ENCODE measurements around the gene COL9A1. TPM values are rescaled to one million over a fixed set of nuclear protein-coding genes. Genes with fewer than 3 reads are reported as not detected.

The COL9A1 gene
- total and polyA plus RNA-seq, 4 donors, result 0.02 to 1.7 (median 0.06) TPM; not detected in 1

- no peak for DNase-seq
- no peak for ATAC-seq (ENCODE audit: insufficient read depth, low FRiP score)
- Histone ChIP-seq H3K36me3 (ENCODE audit: control insufficient read depth in 4 of 4, insufficient read depth in 4 of 4, low read length in 4 of 4) (peaks cover 0 to 3% (median 0%) of the 10 kb centered on the region in 4 donors), H3K27me3 (ENCODE audit: control insufficient read depth in 3 of 3, insufficient read depth in 3 of 3, low read length in 2 of 3) (peaks cover 0 to 9% (median 0%) of the 10 kb centered on the region in 3 donors), H3K4me1 (ENCODE audit: control insufficient read depth in 5 of 5, insufficient read depth in 5 of 5, low read length in 5 of 5) (no peaks in the 10 kb centered on the region), H3K27ac (ENCODE audit: low read depth in 1 of 2, low read length in 1 of 2) (no peak overlapping the region), H3K4me3 (no peak overlapping the region), H3K9ac (ENCODE audit: insufficient read depth in 1 of 2, low read length in 2 of 2) (no peak overlapping the region), H3K9me3 (ENCODE audit: control insufficient read depth in 4 of 4, insufficient read depth in 3 of 4, low read length in 3 of 4) (peaks cover 0 to 2% (median 0%) of the 10 kb centered on the region in 4 donors)
- TF ChIP-seq CTCF (IDR thresholded peaks at IDR 0.05; ENCODE audit: control extremely low read depth, extremely low read depth), result no peak
- WGBS, 2 donors, result 74 to 84% methylated on average over 3 of the region's 3 CpGs
Observed at GRCh38 chr6:70183538-70183937, 119.3 kb downstream of the COL9A1 start.

- Histone ChIP-seq H3K36me3 (ENCODE audit: control insufficient read depth in 4 of 4, insufficient read depth in 4 of 4, low read length in 4 of 4) (peaks cover 0 to 3% (median 0%) of the 10 kb centered on the region in 4 donors), H3K4me3 (no peak overlapping the region), H3K27me3 (ENCODE audit: control insufficient read depth in 3 of 3, insufficient read depth in 3 of 3, low read length in 2 of 3) (peaks cover 0 to 9% (median 0%) of the 10 kb centered on the region in 3 donors), H3K9me3 (ENCODE audit: control insufficient read depth in 4 of 4, insufficient read depth in 3 of 4, low read length in 3 of 4) (peaks cover 0 to 2% (median 0%) of the 10 kb centered on the region in 4 donors), H3K27ac (ENCODE audit: low read depth in 1 of 2, low read length in 1 of 2) (no peak overlapping the region), H3K4me1 (ENCODE audit: control insufficient read depth in 5 of 5, insufficient read depth in 5 of 5, low read length in 5 of 5) (no peaks in the 10 kb centered on the region), H3K9ac (ENCODE audit: insufficient read depth in 1 of 2, low read length in 2 of 2) (no peak overlapping the region)
- no peak for DNase-seq
- no peak for TF ChIP-seq CTCF (IDR thresholded peaks at IDR 0.05; ENCODE audit: control extremely low read depth, extremely low read depth)
- 46 to 64% methylated on average over 1 of the region's 1 CpG for WGBS, 2 donors
- ATAC-seq (ENCODE audit: insufficient read depth, low FRiP score), result no peak
Observed at GRCh38 chr6:70180901-70181599, 121.8 kb downstream of the COL9A1 start.

- Histone ChIP-seq H3K36me3 (ENCODE audit: control insufficient read depth in 4 of 4, insufficient read depth in 4 of 4, low read length in 4 of 4) (peaks cover 0 to 3% (median 0%) of the 10 kb centered on the region in 4 donors), H3K27ac (ENCODE audit: low read depth in 1 of 2, low read length in 1 of 2) (no peak overlapping the region), H3K9ac (ENCODE audit: insufficient read depth in 1 of 2, low read length in 2 of 2) (no peak overlapping the region), H3K4me1 (ENCODE audit: control insufficient read depth in 5 of 5, insufficient read depth in 5 of 5, low read length in 5 of 5) (no peaks in the 10 kb centered on the region), H3K9me3 (ENCODE audit: control insufficient read depth in 4 of 4, insufficient read depth in 3 of 4, low read length in 3 of 4) (peaks cover 0 to 2% (median 0%) of the 10 kb centered on the region in 4 donors), H3K4me3 (no peak overlapping the region), H3K27me3 (ENCODE audit: control insufficient read depth in 3 of 3, insufficient read depth in 3 of 3, low read length in 2 of 3) (peaks cover 0 to 9% (median 0%) of the 10 kb centered on the region in 3 donors)
- no peak for TF ChIP-seq CTCF (IDR thresholded peaks at IDR 0.05; ENCODE audit: control extremely low read depth, extremely low read depth)
- 82 to 91% methylated on average over 2 of the region's 2 CpGs for WGBS, 2 donors
- ATAC-seq (ENCODE audit: insufficient read depth, low FRiP score) (no peak), DNase-seq (no peak)
Observed at GRCh38 chr6:70180183-70180900, 122.5 kb downstream of the COL9A1 start.

All from lung (tissue), 12 donors.